Cardiac muscle cell (in vitro differentiated cells and primary cell): ENCODE results near the gene ZNF608. TPM values are rescaled to one million over a fixed set of nuclear protein-coding genes. Genes with fewer than 3 reads are reported as not detected.

Experiments used
- DNase-seq, 2 donors: peaks; one replicate each; pipeline versions ENCODE4 v3.0.0 to v3.0.0-alpha.2; 2010 to 2017; ENCODE audit warnings: low read depth in 1 of 2, low spot score in 1 of 2
- H3K27ac ChIP-seq: fragments of 200-600 bp; sonication (generic); 2 replicates; pipeline ENCODE4 v1.5.1; 2016
- H3K27me3 ChIP-seq: fragments of 200-600 bp; sonication (generic); 2 replicates; pipeline ENCODE4 v1.6.0; 2016; ENCODE audit warnings: control low read depth
- H3K36me3 ChIP-seq: fragments of 200-600 bp; sonication (generic); 2 replicates; pipeline ENCODE4 v1.5.1; 2016; ENCODE audit warnings: control low read depth
- H3K4me1 ChIP-seq: fragments of 200-600 bp; sonication (generic); 2 replicates; pipeline ENCODE4 v1.8.1; 2017; ENCODE audit warnings: low read depth, mild to moderate bottlenecking, mixed run types
- H3K4me3 ChIP-seq: fragments of 200-600 bp; sonication (generic); 2 replicates; pipeline ENCODE4 v1.5.1; 2016; ENCODE audit warnings: mild to moderate bottlenecking
- H3K9me3 ChIP-seq: fragments of 200-600 bp; sonication (generic); 2 replicates; pipeline ENCODE4 v1.5.1; 2017; ENCODE audit warnings: low read depth, mild to moderate bottlenecking, control low read depth
- polyA plus RNA-seq: library from polyadenylated mRNA; unstranded; fragments of >200 nt; fragmentation: Nextera tagmentation; extraction: Ambion mirVana; gene quantifications from 2 replicates; pipeline ENCODE4 v1.2.1, GENCODE V29; 2016
- total RNA-seq: library from RNA; depleted of rRNA; stranded (reverse); fragments of >200 nt; gene quantifications from 2 replicates; pipeline ENCODE4 v1.2.3, GENCODE V29; 2016
- TF ChIP-seq, protein P1 (sequence below): IDR thresholded peaks from 2 replicates; pipeline ENCODE4 v1.5.1; 2012; ENCODE audit warnings: low read depth, mild to moderate bottlenecking, low read length

Gene ZNF608
- total and polyA plus RNA-seq, 2 experiments from 2014 or later = 39.9 to 115 TPM

DNA sequence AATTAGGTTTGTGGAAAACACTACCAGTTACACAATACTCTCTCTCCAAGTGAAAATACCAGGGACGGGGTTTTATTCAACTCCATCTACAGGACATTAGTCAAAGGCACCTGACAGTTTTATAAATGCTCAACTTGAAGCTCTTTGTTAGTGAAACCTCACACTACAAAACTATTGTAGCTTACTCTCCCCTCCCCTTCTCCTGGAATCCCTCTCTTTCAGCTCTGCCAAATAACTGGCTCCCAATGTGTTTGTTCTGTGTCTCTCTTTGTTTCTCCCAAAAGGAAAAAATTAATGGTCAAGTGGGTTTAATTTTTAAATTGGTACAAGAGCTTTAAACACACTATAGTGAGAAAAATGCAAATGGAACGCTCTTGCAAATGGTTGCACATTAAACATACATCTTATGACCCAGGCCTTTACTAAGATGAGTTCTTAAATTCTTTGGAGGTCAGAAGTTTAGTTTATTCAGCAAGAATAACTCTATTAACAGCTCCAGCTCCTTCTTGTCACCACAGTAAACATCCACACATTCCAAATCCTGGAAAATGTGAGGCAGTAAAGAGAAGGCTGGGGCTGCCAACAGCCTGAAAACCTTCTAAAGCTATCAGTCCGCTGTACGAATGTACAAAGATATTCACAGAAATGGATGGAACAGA is 48.4 kb downstream of the ZNF608 start:
- Histone ChIP-seq H3K27ac (peak overlapping the region; percentile 87), H3K36me3 (no peaks in the 10 kb centered on the region), H3K9me3 (no peaks in the 10 kb centered on the region), H3K27me3 (no peaks in the 10 kb centered on the region), H3K4me1 (peaks cover 66% of the 10 kb centered on the region), H3K4me3 (no peak overlapping the region)
- DNase-seq = peak in 1 of 2 donors; percentile 61
- TF ChIP-seq, protein P1, sequence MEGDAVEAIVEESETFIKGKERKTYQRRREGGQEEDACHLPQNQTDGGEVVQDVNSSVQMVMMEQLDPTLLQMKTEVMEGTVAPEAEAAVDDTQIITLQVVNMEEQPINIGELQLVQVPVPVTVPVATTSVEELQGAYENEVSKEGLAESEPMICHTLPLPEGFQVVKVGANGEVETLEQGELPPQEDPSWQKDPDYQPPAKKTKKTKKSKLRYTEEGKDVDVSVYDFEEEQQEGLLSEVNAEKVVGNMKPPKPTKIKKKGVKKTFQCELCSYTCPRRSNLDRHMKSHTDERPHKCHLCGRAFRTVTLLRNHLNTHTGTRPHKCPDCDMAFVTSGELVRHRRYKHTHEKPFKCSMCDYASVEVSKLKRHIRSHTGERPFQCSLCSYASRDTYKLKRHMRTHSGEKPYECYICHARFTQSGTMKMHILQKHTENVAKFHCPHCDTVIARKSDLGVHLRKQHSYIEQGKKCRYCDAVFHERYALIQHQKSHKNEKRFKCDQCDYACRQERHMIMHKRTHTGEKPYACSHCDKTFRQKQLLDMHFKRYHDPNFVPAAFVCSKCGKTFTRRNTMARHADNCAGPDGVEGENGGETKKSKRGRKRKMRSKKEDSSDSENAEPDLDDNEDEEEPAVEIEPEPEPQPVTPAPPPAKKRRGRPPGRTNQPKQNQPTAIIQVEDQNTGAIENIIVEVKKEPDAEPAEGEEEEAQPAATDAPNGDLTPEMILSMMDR = no peak

DNA sequence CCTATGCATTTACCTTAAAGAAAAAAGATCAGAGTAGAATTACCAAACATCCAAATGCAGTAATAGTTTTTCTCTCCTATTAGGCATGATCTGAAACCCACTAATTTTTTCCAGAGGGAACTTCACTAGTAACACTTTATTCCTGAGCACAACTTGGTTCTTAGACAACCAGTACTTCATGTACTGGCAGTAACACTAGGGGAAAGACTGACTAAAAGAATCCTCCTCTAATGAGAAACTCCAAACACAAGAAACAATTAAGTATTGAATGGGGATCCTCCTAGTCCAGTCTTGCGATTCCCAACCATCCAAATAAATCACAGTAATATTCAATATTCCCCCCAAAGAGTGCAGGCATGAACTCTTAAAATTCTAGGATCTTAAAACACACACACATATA is 48.9 kb downstream of the ZNF608 start:
- Histone ChIP-seq H3K4me3 (no peak overlapping the region), H3K36me3 (no peaks in the 10 kb centered on the region), H3K27me3 (no peaks in the 10 kb centered on the region), H3K4me1 (peaks cover 63% of the 10 kb centered on the region), H3K27ac (peak overlapping the region; percentile 87), H3K9me3 (no peaks in the 10 kb centered on the region)
- TF ChIP-seq, protein P1 = no peak
- DNase-seq = no peak

DNA sequence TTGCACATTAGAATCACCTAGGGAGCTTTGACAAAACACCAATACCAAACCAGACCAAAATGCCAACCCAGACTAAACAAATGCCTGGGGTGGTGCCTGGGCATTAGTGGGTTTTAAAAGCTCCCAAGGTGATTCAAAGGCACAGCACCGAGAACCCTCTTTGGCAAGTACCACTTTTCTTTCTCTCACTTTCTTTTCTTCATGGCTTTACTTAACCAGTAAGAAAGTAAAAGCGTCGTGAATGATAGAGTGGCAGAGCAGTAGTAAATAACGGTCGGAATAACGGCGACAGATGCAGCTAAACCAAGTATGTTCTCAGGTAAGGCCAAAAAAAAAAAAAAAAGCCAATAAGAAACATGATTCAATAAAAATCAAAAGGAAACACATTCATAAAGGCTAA is 49.5 kb downstream of the ZNF608 start:
- H3K27me3 ChIP-seq = no peaks in the 10 kb centered on the region
- TF ChIP-seq, protein P1 = no peak

More for the DNA sequence above, 49.5 kb downstream of the ZNF608 start:
- H3K4me3 ChIP-seq = no peak overlapping the region
- peak overlapping the region; percentile 87 for H3K27ac ChIP-seq
- no peaks in the 10 kb centered on the region for H3K9me3 ChIP-seq
- peaks cover 62% of the 10 kb centered on the region for H3K4me1 ChIP-seq
- no peak for DNase-seq
- no peaks in the 10 kb centered on the region for H3K36me3 ChIP-seq
